GM12878 (cell line): ENCODE measurements around the gene ACSL3. TPM values are rescaled to one million over a fixed set of nuclear protein-coding genes. Genes with fewer than 3 reads are reported as not detected.

ENCODE experiments used
- ATAC-seq: fragments of 200-7000 bp; cut with Tn5 transposase; 3 replicates; pipeline ENCODE4 v1.9.1; 2020; ENCODE audit warnings: mild to moderate bottlenecking, moderate library complexity
- BruUV-seq: library from RNA; stranded (reverse); fragments of 400-500 nt; replicated peaks from 2 replicates; lab custom pipeline; 2021; lab: Mats Ljungman, UMichigan
- CTCF ChIA-PET: fragments of 300-600 bp; sonication (Branson Sonifier 250); formaldehyde crosslinking; extraction: SDS; loops from one replicate; lab custom pipeline; 2021; ENCODE audit warnings: inconsistent platforms; lab: Yijun Ruan, JAX
- POLR2A ChIA-PET: fragments of 350-600 bp; formaldehyde crosslinking; extraction: SDS; loops from one replicate; lab custom pipeline; 2021; ENCODE audit warnings: inconsistent platforms; lab: Charles Lee
- RAD21 ChIA-PET: fragments of 300-600 bp; sonication (Branson Sonifier 250); formaldehyde crosslinking; loops from one replicate; lab custom pipeline; 2023; ENCODE audit warnings: antibody characterized with exemption; ENCODE audit not compliant: unreplicated experiment; lab: Charles Lee
- SMC1A ChIA-PET: fragments of 300-600 bp; sonication (Branson Sonifier 250); formaldehyde crosslinking; loops from one replicate; lab custom pipeline; 2023; ENCODE audit not compliant: unreplicated experiment, uncharacterized antibody; lab: Charles Lee
- DNase-seq: peaks from one replicate; pipeline ENCODE4 v3.0.0-alpha.2; 2011; ENCODE audit warnings: low read depth, low spot score
- FAIRE-seq: peaks from 3 replicates; lab custom pipeline; 2011; peaks lifted over from hg19 to GRCh38; lab: Jason Lieb, UNC
- H2AFZ ChIP-seq: 2 replicates; pipeline ENCODE4 v1.6.0; 2011; ENCODE audit warnings: low read depth, low read length, control low read depth; ENCODE audit not compliant: control insufficient read depth
- H3K27ac ChIP-seq: 2 replicates; pipeline ENCODE4 v1.5.1; 2011; ENCODE audit warnings: control low read depth; ENCODE audit not compliant: control insufficient read depth, insufficient read depth
- H3K27me3 ChIP-seq, 2 experiments: replicated peaks in 1 of 2; 2 replicates each; pipeline versions ENCODE4 v1.6.0 to v1.6.1; 2011; ENCODE audit warnings: low read length in 1 of 2; ENCODE audit not compliant: control insufficient read depth in 2 of 2, insufficient read depth in 2 of 2
- H3K36me3 ChIP-seq, 2 experiments: 2 replicates each; pipeline ENCODE4 v1.5.1; 2011; ENCODE audit warnings: low read length in 1 of 2; ENCODE audit not compliant: control insufficient read depth in 2 of 2, insufficient read depth in 2 of 2
- H3K4me1 ChIP-seq: 2 replicates; pipeline ENCODE4 v1.6.1; 2011; ENCODE audit warnings: mild to moderate bottlenecking, low read length, moderate library complexity, mixed read lengths; ENCODE audit not compliant: control insufficient read depth, insufficient read depth
- H3K4me2 ChIP-seq: 2 replicates; pipeline ENCODE4 v1.6.0; 2011; ENCODE audit warnings: control low read depth; ENCODE audit not compliant: control insufficient read depth, insufficient read depth
- H3K4me3 ChIP-seq: fragments of 200-600 bp; sonication (generic); 2 replicates; pipeline ENCODE4 v1.5.1; 2016
- H3K79me2 ChIP-seq: 2 replicates; pipeline ENCODE4 v1.6.0; 2011; ENCODE audit warnings: low read length; ENCODE audit not compliant: control insufficient read depth, insufficient read depth
- H3K9ac ChIP-seq: 2 replicates; pipeline ENCODE4 v1.8.0; 2011; ENCODE audit warnings: low read length, control low read depth, mixed read lengths; ENCODE audit not compliant: control insufficient read depth, insufficient read depth
- H3K9me3 ChIP-seq: replicated peaks from 3 replicates; pipeline ENCODE4 v1.5.1; 2011; ENCODE audit warnings: mild to moderate bottlenecking, low read length; ENCODE audit not compliant: control insufficient read depth, insufficient read depth
- H4K20me1 ChIP-seq: 2 replicates; pipeline ENCODE4 v1.6.0; 2011; ENCODE audit not compliant: control insufficient read depth, insufficient read depth
- BRCA1 ChIP-seq: IDR thresholded peaks from 2 replicates; pipeline ENCODE4 v1.6.1; 2011; ENCODE audit warnings: low read depth, low read length, improper control_type of control experiment
- CBX5 ChIP-seq: sonication (generic); IDR thresholded peaks from 2 replicates; pipeline ENCODE4 v1.6.1; 2016; ENCODE audit warnings: low read depth, moderate library complexity, mild to moderate bottlenecking, inconsistent platforms
- DPF2 ChIP-seq: fragments of 450-650 bp; IDR thresholded peaks from 2 replicates; pipeline ENCODE4 v1.6.1; 2017; ENCODE audit warnings: mild to moderate bottlenecking
- GATAD2B ChIP-seq: fragments of 450-650 bp; conservative IDR thresholded peaks from 2 replicates; pipeline ENCODE4 v1.6.1; 2017; ENCODE audit warnings: low read depth, mild to moderate bottlenecking, moderate library complexity
- MXI1 ChIP-seq: fragments of 150-350 bp; IDR thresholded peaks from 2 replicates; pipeline ENCODE4 v1.6.1; 2011; ENCODE audit warnings: low read depth, mild to moderate bottlenecking, inconsistent platforms, low read length, improper control_type of control experiment
- NFXL1 ChIP-seq: fragments of 450-650 bp; IDR thresholded peaks from 2 replicates; pipeline ENCODE4 v1.6.1; 2017; ENCODE audit warnings: antibody characterized with exemption, mild to moderate bottlenecking, borderline replicate concordance
- NFYA ChIP-seq: IDR thresholded peaks from 2 replicates; pipeline ENCODE4 v1.6.1; 2011; ENCODE audit warnings: low read depth, mild to moderate bottlenecking, low read length, improper control_type of control experiment, borderline replicate concordance
- NR2C1 ChIP-seq: fragments of 450-650 bp; IDR thresholded peaks from 2 replicates; pipeline ENCODE4 v1.6.1; 2017; ENCODE audit warnings: antibody characterized with exemption, mild to moderate bottlenecking, moderate library complexity
- NRF1 ChIP-seq: conservative IDR thresholded peaks from 2 replicates; pipeline ENCODE4 v1.6.1; 2011; ENCODE audit warnings: mild to moderate bottlenecking, low read depth, low read length, improper control_type of control experiment
- RCOR1 ChIP-seq: conservative IDR thresholded peaks from 2 replicates; pipeline ENCODE4 v1.6.1; 2012; ENCODE audit warnings: low read depth, low read length, improper control_type of control experiment
- RFX5 ChIP-seq: IDR thresholded peaks from 2 replicates; pipeline ENCODE4 v1.6.1; 2011; ENCODE audit warnings: low read depth, low read length, improper control_type of control experiment
- SIN3A ChIP-seq: IDR thresholded peaks from 2 replicates; pipeline ENCODE4 v1.6.1; 2012; ENCODE audit warnings: low read depth, low read length, improper control_type of control experiment
- SRF ChIP-seq, 2 experiments: IDR thresholded peaks; 2 replicates each; pipeline ENCODE4 v1.6.1; 2011; ENCODE audit warnings: low read depth in 2 of 2, low read length in 2 of 2, mild to moderate bottlenecking in 1 of 2, moderate library complexity in 1 of 2
- TBL1XR1 ChIP-seq: IDR thresholded peaks from 2 replicates; pipeline ENCODE4 v1.6.1; 2012; ENCODE audit warnings: low read depth, low read length, improper control_type of control experiment
- WGBS: methylation state at CpG from one replicate; pipeline ENCODE4 v1.1.6; 2016; ENCODE audit warnings: low lambda C conversion rate; ENCODE audit not compliant: insufficient replicate concordance, insufficient coverage; ENCODE audit errors: missing lambda C conversion rate; 5-methylcytosine and 5-hydroxymethylcytosine counted together
- in situ Hi-C: fragments of 300-500 bp; cut with MboI; formaldehyde crosslinking; loops from 9 replicates; pipeline ENCODE4 v1.14.3; 2018; ENCODE audit warnings: mixed read lengths
- intact Hi-C: fragments of 100-400 bp; cut with micrococcal nuclease; formaldehyde crosslinking; loops from one replicate; pipeline ENCODE4 v1.14.2; 2022; ENCODE audit not compliant: unreplicated experiment
- polyA plus RNA-seq, 11 experiments: library from polyadenylated mRNA; depleted of rRNA in 4 of 11; unstranded in 6 of 11; stranded (reverse) in 5 of 11; fragments of >200 nt; fragmentation: Nextera tagmentation in 4 of 11; fragmentation: Illumina TruSeq in 1 of 11; extraction: Ambion mirVana in 4 of 11; extraction: Trizol in 1 of 11; gene quantifications; 1 replicate in 1 of 11; 2 replicates in 10 of 11; pipeline versions ENCODE4 v1.2.1 to v1.2.3, GENCODE V29; 2011 to 2016; ENCODE audit warnings: inconsistent platforms in 2 of 11, missing spikeins in 2 of 11, low read depth in 1 of 11
- total RNA-seq, 4 experiments: library from RNA; depleted of rRNA in 3 of 4; stranded (reverse); fragments of >200 nt in 3 of 4; fragmentation: Illumina TruSeq in 1 of 4; extraction: Trizol in 1 of 4; gene quantifications; 2 replicates each; pipeline versions ENCODE4 v1.2.1 to v1.2.3, GENCODE V29; 2013 to 2021
- TF ChIP-seq, protein P1 (sequence below): IDR thresholded peaks from 2 replicates; pipeline ENCODE4 v1.6.1; 2012; ENCODE audit warnings: low read length, inconsistent platforms
- TF ChIP-seq, protein P2 (sequence below): fragments of 450-650 bp; IDR thresholded peaks from 2 replicates; pipeline ENCODE4 v1.6.1; 2016; ENCODE audit warnings: mild to moderate bottlenecking
- TF ChIP-seq, protein P3 (sequence below): IDR thresholded peaks from 2 replicates; pipeline ENCODE4 v1.6.1; 2011; ENCODE audit warnings: low read depth, low read length, improper control_type of control experiment, borderline replicate concordance

Gene ACSL3
- total and polyA plus RNA-seq, 10 of the 15 experiments (the other 5 are each of a cell fraction or from before 2014, with no cell fraction given) = 15.6 to 83.9 (median 56.7) TPM

DNA sequence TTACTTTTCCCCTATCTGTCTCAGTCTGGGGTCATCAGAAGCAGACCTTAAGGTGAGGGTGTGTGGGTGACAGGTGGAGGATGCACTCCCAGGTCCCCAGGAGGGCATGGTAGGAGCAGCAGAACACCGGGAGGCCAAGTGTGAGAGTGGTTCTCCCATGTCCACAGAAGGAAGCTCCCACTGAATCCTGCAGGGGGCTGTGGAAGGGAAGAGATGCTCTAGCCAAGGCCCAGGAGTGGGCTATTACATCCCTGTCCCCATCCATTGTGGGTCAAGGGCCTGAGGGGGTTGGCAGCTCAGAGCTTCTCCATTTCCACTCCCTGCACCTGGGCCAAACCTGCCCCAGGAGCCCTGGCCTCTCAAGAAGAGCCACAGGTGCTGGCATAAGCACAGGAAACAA lies 104.7 kb downstream of the ACSL3 start:
- Histone ChIP-seq H3K36me3 (no peaks in the 10 kb centered on the region), H3K4me1 (no peaks in the 10 kb centered on the region)
- ATAC-seq = no peak
- no peak for TF ChIP-seq BRCA1
- TF ChIP-seq SIN3A = no peak
- no peak for TF ChIP-seq MXI1
- no peak for TF ChIP-seq RCOR1
- TF ChIP-seq CBX5 = no peak
- no peak for TF ChIP-seq RFX5
- TF ChIP-seq SRF (IDR thresholded peaks at IDR 0.05; ENCODE audit: low read depth in 2 of 2, low read length in 2 of 2) = no peak
- TF ChIP-seq, protein P1, sequence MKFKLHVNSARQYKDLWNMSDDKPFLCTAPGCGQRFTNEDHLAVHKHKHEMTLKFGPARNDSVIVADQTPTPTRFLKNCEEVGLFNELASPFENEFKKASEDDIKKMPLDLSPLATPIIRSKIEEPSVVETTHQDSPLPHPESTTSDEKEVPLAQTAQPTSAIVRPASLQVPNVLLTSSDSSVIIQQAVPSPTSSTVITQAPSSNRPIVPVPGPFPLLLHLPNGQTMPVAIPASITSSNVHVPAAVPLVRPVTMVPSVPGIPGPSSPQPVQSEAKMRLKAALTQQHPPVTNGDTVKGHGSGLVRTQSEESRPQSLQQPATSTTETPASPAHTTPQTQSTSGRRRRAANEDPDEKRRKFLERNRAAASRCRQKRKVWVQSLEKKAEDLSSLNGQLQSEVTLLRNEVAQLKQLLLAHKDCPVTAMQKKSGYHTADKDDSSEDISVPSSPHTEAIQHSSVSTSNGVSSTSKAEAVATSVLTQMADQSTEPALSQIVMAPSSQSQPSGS = no peak
- TF ChIP-seq NRF1 = no peak
- no peak for TF ChIP-seq NFXL1
- TF ChIP-seq, protein P2, sequence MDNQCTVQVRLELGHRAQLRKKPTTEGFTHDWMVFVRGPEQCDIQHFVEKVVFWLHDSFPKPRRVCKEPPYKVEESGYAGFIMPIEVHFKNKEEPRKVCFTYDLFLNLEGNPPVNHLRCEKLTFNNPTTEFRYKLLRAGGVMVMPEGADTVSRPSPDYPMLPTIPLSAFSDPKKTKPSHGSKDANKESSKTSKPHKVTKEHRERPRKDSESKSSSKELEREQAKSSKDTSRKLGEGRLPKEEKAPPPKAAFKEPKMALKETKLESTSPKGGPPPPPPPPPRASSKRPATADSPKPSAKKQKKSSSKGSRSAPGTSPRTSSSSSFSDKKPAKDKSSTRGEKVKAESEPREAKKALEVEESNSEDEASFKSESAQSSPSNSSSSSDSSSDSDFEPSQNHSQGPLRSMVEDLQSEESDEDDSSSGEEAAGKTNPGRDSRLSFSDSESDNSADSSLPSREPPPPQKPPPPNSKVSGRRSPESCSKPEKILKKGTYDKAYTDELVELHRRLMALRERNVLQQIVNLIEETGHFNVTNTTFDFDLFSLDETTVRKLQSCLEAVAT = no peak
- TF ChIP-seq, protein P3, sequence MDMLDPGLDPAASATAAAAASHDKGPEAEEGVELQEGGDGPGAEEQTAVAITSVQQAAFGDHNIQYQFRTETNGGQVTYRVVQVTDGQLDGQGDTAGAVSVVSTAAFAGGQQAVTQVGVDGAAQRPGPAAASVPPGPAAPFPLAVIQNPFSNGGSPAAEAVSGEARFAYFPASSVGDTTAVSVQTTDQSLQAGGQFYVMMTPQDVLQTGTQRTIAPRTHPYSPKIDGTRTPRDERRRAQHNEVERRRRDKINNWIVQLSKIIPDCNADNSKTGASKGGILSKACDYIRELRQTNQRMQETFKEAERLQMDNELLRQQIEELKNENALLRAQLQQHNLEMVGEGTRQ = no peak
- no peak for TF ChIP-seq TBL1XR1
- TF ChIP-seq NFYA = no peak
- TF ChIP-seq NR2C1 = no peak
- TF ChIP-seq GATAD2B = no peak
- TF ChIP-seq DPF2 = no peak
- TF ChIP-seq, all 136 proteins: peak for 0
- no peak overlapping the region for H3K4me3 ChIP-seq
- DNase-seq = no peak
- H3K27me3 ChIP-seq = no peaks in the 10 kb centered on the region
- POLR2A ChIA-PET = no interaction called here
- CTCF ChIA-PET = no interaction called here
- no peak overlapping the region for H3K27ac ChIP-seq
- H4K20me1 ChIP-seq = no peaks in the 10 kb centered on the region
- intact Hi-C loops = no loop called here
- H3K4me2 ChIP-seq = no peak overlapping the region
- in situ Hi-C loops = no loop called here
- SMC1A ChIA-PET = no interaction called here
- 0% methylated on average over 1 of the region's 1 CpG for WGBS
- H3K9me3 ChIP-seq = no peaks in the 10 kb centered on the region; the same call in 2 of the 3 replicates
- H2AFZ ChIP-seq = no peak overlapping the region
- H3K9ac ChIP-seq = no peak overlapping the region
- no peak for FAIRE-seq
- BruUV-seq = no TSS peak
- H3K79me2 ChIP-seq = no peaks in the 10 kb centered on the region
- RAD21 ChIA-PET = no interaction called here
